Stimulated activated CD4-positive, alpha-beta T cell treated with anti-CD3 and anti-CD28 coated beads, Interleukin-4, amount 100 ng/mL, for 24 hours (primary cell): ENCODE results near the gene SGCD.

Source experiments
- DNase-seq: peaks from one replicate; pipeline ENCODE4 v3.0.0-alpha.2; 2020

Gene SGCD

GRCh38 chr5:156522651-156523529 lies 195.9 kb downstream of the SGCD start:
- no peak for DNase-seq

GRCh38 chr5:156523607-156524006 lies 196.6 kb downstream of the SGCD start:
- no peak for DNase-seq

- no peak for DNase-seq
Observed at GRCh38 chr5:156526081-156526925, 199.3 kb downstream of the SGCD start.

GRCh38 chr5:156527611-156528010 lies 200.6 kb downstream of the SGCD start:
- no peak for DNase-seq

- no peak for DNase-seq
Observed at GRCh38 chr5:156528673-156529072, 201.7 kb downstream of the SGCD start.

- no peak for DNase-seq
Observed at GRCh38 chr5:156529892-156530291, 202.9 kb downstream of the SGCD start.

GRCh38 chr5:156531199-156531598 lies 204.2 kb downstream of the SGCD start:
- DNase-seq: no peak

GRCh38 chr5:156532921-156533320 lies 206.0 kb downstream of the SGCD start:
- DNase-seq: no peak

GRCh38 chr5:156534085-156534484 lies 207.1 kb downstream of the SGCD start:
- DNase-seq: no peak

- no peak for DNase-seq
Observed at GRCh38 chr5:156534906-156535485, 208.0 kb downstream of the SGCD start.

- DNase-seq: no peak
Observed at GRCh38 chr5:156540491-156540890, 213.5 kb downstream of the SGCD start.

- DNase-seq: no peak
Observed at GRCh38 chr5:156541582-156541981, 214.6 kb downstream of the SGCD start.

GRCh38 chr5:156543348-156544145 lies 216.6 kb downstream of the SGCD start:
- DNase-seq: no peak

GRCh38 chr5:156552855-156553358 lies 225.9 kb downstream of the SGCD start:
- DNase-seq: no peak

GRCh38 chr5:156556666-156557406 lies 229.9 kb downstream of the SGCD start:
- no peak for DNase-seq

- DNase-seq: no peak
Observed at GRCh38 chr5:156560002-156560401, 233.0 kb downstream of the SGCD start.

- no peak for DNase-seq
Observed at GRCh38 chr5:156561651-156562050, 234.7 kb downstream of the SGCD start.

- DNase-seq: no peak
Observed at GRCh38 chr5:156570615-156571014, 243.7 kb downstream of the SGCD start.

- DNase-seq: no peak
Observed at GRCh38 chr5:156581725-156582124, 254.8 kb downstream of the SGCD start.

GRCh38 chr5:156582193-156582598 lies 255.2 kb downstream of the SGCD start:
- DNase-seq: no peak

GRCh38 chr5:156584871-156585270 lies 257.9 kb downstream of the SGCD start:
- no peak for DNase-seq

GRCh38 chr5:156585999-156586398 lies 259.0 kb downstream of the SGCD start:
- no peak for DNase-seq
